Breast epithelium (tissue), 3 donors: ENCODE results near the gene OTOP3.

ENCODE experiments used
- POLR2A ChIP-seq: fragments of 450-650 bp; IDR thresholded peaks from one replicate; pipeline ENCODE4 v1.6.1; 2016; ENCODE audit warnings: antibody characterized with exemption, mild to moderate bottlenecking, moderate library complexity
- POLR2AphosphoS5 ChIP-seq, 3 donors: sonication (generic); formaldehyde crosslinking; IDR thresholded peaks; one replicate each; pipeline ENCODE4 v1.6.1; 2017; ENCODE audit warnings: antibody characterized with exemption in 3 of 3
- TF ChIP-seq, protein P1 (sequence below), 3 donors: fragments of 450-650 bp; IDR thresholded peaks; one replicate each; pipeline ENCODE4 v1.5.1; 2016 to 2017; ENCODE audit warnings: antibody characterized with exemption in 3 of 3, mild to moderate bottlenecking in 3 of 3, moderate library complexity in 3 of 3

GRCh38 chr17:74904687-74905409 lies 30.9 kb upstream of the OTOP3 start:
- TF ChIP-seq, protein P1, sequence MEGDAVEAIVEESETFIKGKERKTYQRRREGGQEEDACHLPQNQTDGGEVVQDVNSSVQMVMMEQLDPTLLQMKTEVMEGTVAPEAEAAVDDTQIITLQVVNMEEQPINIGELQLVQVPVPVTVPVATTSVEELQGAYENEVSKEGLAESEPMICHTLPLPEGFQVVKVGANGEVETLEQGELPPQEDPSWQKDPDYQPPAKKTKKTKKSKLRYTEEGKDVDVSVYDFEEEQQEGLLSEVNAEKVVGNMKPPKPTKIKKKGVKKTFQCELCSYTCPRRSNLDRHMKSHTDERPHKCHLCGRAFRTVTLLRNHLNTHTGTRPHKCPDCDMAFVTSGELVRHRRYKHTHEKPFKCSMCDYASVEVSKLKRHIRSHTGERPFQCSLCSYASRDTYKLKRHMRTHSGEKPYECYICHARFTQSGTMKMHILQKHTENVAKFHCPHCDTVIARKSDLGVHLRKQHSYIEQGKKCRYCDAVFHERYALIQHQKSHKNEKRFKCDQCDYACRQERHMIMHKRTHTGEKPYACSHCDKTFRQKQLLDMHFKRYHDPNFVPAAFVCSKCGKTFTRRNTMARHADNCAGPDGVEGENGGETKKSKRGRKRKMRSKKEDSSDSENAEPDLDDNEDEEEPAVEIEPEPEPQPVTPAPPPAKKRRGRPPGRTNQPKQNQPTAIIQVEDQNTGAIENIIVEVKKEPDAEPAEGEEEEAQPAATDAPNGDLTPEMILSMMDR (IDR thresholded peaks at IDR 0.05), result no peak
- TF ChIP-seq POLR2A, result no peak
- no peak for TF ChIP-seq POLR2AphosphoS5 (IDR thresholded peaks at IDR 0.05)
